A549 treated with AZD2906 at 1 μM for 4 hours (cell line): ENCODE data around the gene MAP4. TPM values are rescaled to one million over a fixed set of nuclear protein-coding genes. Genes with fewer than 3 reads are reported as not detected.

Experiments
- total RNA-seq: library from RNA; stranded (reverse); fragments of 200-300 nt; extraction: Qiagen RNA extraction; gene quantifications from 5 replicates; pipeline ENCODE4 v1.2.3, GENCODE V29; 2022

The MAP4 gene, protein sequence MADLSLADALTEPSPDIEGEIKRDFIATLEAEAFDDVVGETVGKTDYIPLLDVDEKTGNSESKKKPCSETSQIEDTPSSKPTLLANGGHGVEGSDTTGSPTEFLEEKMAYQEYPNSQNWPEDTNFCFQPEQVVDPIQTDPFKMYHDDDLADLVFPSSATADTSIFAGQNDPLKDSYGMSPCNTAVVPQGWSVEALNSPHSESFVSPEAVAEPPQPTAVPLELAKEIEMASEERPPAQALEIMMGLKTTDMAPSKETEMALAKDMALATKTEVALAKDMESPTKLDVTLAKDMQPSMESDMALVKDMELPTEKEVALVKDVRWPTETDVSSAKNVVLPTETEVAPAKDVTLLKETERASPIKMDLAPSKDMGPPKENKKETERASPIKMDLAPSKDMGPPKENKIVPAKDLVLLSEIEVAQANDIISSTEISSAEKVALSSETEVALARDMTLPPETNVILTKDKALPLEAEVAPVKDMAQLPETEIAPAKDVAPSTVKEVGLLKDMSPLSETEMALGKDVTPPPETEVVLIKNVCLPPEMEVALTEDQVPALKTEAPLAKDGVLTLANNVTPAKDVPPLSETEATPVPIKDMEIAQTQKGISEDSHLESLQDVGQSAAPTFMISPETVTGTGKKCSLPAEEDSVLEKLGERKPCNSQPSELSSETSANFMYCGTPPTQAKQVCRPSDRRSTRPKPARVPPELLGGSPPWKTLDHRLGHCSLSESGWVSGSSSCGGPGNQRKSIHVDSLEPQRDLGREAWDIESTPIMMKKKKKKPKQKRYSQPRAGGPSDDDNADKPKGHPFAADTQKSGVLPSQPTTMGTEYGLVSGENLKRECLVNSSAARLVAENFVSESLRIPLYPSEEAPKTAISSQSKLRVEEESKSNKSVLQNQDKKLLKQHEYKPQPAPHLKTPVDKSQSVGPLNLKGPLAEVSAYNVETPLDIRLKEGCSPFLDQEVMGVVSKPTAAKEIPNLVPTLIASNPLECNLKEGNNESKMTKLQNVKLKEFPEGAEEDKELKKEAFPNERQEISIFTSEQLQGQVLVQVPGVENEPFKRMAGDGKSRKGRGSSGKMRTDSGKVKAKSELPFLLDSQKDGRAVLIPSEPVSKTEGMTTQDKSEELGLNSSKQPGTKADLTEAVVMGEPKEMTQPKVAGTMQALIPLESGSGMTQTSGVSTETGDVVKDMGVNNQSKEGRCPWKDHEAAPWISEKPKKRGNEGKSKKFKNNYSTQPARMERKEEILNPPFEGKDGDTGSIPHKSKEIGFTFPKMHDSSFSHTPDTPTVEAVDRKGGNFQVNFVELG (N-terminal part only)
- total RNA-seq: 94.3 to 104 TPM (median 102 TPM) in 5 replicates

DNA sequence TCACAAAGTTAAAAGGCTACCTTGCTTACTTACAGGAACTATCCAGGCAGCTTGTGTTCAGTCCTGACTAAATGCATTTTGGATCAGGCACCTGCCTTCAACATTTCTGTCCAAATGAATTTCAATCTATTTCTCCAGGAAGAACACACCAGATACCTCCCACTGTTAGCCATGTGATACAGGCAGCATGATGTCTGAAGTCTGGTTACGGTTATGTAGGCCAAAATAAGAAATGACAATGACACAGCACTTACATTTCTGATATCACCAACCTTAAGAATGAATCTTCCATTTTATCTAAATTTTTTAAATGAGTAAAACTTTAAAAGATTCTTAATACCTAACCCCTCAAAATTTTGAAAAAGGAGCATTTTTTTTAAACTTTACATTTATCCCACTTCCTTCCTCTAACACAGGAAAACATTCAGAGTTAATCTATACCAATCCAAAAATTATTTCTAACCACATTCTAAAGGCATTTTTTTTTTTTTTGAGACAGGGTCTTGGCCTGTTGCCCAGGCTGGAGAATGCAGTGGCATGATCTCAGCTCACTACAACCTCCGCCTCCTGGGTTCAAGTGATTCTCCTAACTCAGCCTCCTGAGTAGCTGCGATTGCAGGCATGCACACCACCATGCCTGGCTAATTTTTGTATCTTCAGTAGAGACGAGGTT lies at the start of gene MAP4:
Gene MAP4 (minus strand): TSS at position 116 of the 673 bp plus-strand sequence. CDS start 17,556 bp downstream, outside the sequence.

DNA sequence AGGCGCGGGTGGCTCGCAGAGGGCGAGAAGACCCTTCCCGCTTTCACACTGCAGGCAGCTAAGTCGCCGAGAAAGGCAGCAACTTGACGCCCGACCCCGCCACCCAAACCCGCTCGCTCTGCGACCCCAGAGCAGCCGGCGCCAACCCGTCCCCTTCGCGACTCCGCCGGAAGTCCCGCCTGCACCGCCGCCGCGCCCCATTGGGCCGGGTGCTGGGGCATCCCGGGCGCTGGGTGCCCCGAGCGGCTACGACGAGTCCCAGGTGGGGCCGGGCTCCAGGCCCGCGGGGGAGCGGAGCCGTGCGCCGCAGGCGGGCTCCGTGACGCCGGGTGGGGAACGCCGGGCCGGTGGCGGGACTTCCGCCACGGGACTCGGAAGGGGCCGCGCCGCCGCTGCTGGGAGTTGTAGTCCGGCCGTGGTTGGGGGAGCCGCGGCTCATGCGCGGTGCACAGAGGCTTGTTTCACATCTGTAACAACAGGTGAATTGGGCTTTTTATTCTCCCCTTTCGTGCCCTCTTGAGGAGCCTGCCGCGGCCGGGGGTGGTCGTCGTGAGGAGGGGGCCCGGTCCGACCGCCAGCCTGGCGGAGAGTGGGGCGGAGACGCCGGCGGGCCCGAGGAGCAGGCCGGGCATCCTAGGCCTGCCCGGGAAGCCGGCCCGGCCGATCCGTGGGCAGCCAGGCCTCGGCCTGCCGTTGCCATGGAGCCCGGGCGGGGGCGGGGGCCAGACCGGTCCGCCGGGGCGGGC lies 213.3 kb downstream of the MAP4 start, which contains the start of gene DHX30:
Gene DHX30 (plus strand): TSS at position 405 of the 746 bp plus-strand sequence. CDS start 7,546 bp downstream, outside the sequence.

Other genes with a start within 250 kb of the MAP4 start
- 21.2 to 28.8 TPM (median 23.5 TPM) in 5 replicates for gene SMARCC1, start 234.5 kb downstream of the MAP4 start, total RNA-seq
- gene DHX30, start 213.3 kb downstream of the MAP4 start, total RNA-seq: 39.8 to 44.9 TPM (median 43.8 TPM) in 5 replicates
- 8.4 to 9.3 TPM (median 8.9 TPM) in 5 replicates for gene CDC25A, start 172.0 kb upstream of the MAP4 start, total RNA-seq
- 0.12 to 0.18 TPM in 2 of 5 replicates, not detected in the others for gene CAMP, start 207.1 kb upstream of the MAP4 start, total RNA-seq
- 2.0 to 2.8 TPM (median 2.4 TPM) in 5 replicates for gene ZNF589, start 224.7 kb upstream of the MAP4 start, total RNA-seq